ENCODE results near the gene ZNF579. TPM values are rescaled to one million over a fixed set of nuclear protein-coding genes. Genes with fewer than 3 reads are reported as not detected.
A peak's percentile ranks its signal among the peaks of the same experiment; 100 is the strongest.

Gene ZNF579
- polyA plus RNA-seq, 1 donor (not counting 4 experiments of a cell fraction or from before 2014, with no cell fraction given) = 1.5 TPM

GRCh38 chr19:55549500-55550320 lies 30.9 kb downstream of the ZNF579 start:
- peak overlapping the region; percentile 32 for H3K4me2 ChIP-seq (ENCODE audit: control insufficient read depth, extremely low read depth, insufficient read depth, low read depth, low read length)
- dilution Hi-C loops (cut with MboI; ENCODE audit: extremely low pct_ligation_motif_present, low sequenced_read_pairs) = no loop called here
- H3K9me3 ChIP-seq (ENCODE audit: control insufficient read depth, low read depth, low read length) = no peaks in the 10 kb centered on the region
- no peaks in the 10 kb centered on the region for H4K20me1 ChIP-seq (ENCODE audit: control insufficient read depth, extremely low read depth, insufficient read depth, low read length)
- TF ChIP-seq EZH2 (IDR thresholded peaks at IDR 0.05; ENCODE audit: low read length) = no peak
- TF ChIP-seq CTCF (optimal IDR thresholded peaks at IDR 0.05 in 1 of 3, IDR thresholded peaks at IDR 0.05 in 1 of 3, conservative IDR thresholded peaks at IDR 0.05 in 1 of 3; ENCODE audit: extremely low read depth in 1 of 3, insufficient read depth in 2 of 3, low read length in 3 of 3) = no peak
- H3K27me3 ChIP-seq (ENCODE audit: control insufficient read depth, extremely low read depth, insufficient read depth, low read length) = no peaks in the 10 kb centered on the region
- H2AFZ ChIP-seq (ENCODE audit: control insufficient read depth, low read length) = no peak overlapping the region
- H3K27ac ChIP-seq (ENCODE audit: control insufficient read depth, insufficient read depth, low read length) = no peak overlapping the region
- H3K79me2 ChIP-seq (ENCODE audit: control insufficient read depth, insufficient read depth, low read length) = no peaks in the 10 kb centered on the region
- no peaks in the 10 kb centered on the region for H3K9me1 ChIP-seq (ENCODE audit: control insufficient read depth, extremely low read depth, insufficient read depth, low read length)
- no peaks in the 10 kb centered on the region for H3K36me3 ChIP-seq (ENCODE audit: control insufficient read depth in 2 of 2, extremely low read depth in 1 of 2, insufficient read depth in 2 of 2, low read length in 2 of 2)
- H3K9ac ChIP-seq (ENCODE audit: control insufficient read depth, extremely low read depth, insufficient read depth, low read length) = no peak overlapping the region
- no peak for DNase-seq (ENCODE audit: low read depth, low spot score)
- peaks cover 3% of the 10 kb centered on the region for H3K4me1 ChIP-seq (ENCODE audit: control insufficient read depth, extremely low read depth, insufficient read depth, low read length)
- no peak overlapping the region for H3K4me3 ChIP-seq (ENCODE audit: control insufficient read depth in 2 of 3, extremely low read depth in 1 of 3, insufficient read depth in 2 of 3, low read depth in 1 of 3, low read length in 3 of 3)
- no peak for FAIRE-seq

GRCh38 chr19:55546822-55547614 lies 33.6 kb downstream of the ZNF579 start:
- H3K4me2 ChIP-seq (ENCODE audit: control insufficient read depth, extremely low read depth, insufficient read depth, low read depth, low read length) = no peak overlapping the region
- no peak overlapping the region for H3K9ac ChIP-seq (ENCODE audit: control insufficient read depth, extremely low read depth, insufficient read depth, low read length)
- no peaks in the 10 kb centered on the region for H3K79me2 ChIP-seq (ENCODE audit: control insufficient read depth, insufficient read depth, low read length)
- no peak overlapping the region for H3K4me3 ChIP-seq (ENCODE audit: control insufficient read depth in 2 of 3, extremely low read depth in 1 of 3, insufficient read depth in 2 of 3, low read depth in 1 of 3, low read length in 3 of 3)
- H3K9me1 ChIP-seq (ENCODE audit: control insufficient read depth, extremely low read depth, insufficient read depth, low read length) = no peaks in the 10 kb centered on the region
- DNase-seq (ENCODE audit: low read depth, low spot score) = no peak
- no peaks in the 10 kb centered on the region for H4K20me1 ChIP-seq (ENCODE audit: control insufficient read depth, extremely low read depth, insufficient read depth, low read length)
- FAIRE-seq = no peak
- TF ChIP-seq CTCF (optimal IDR thresholded peaks at IDR 0.05 in 1 of 3, IDR thresholded peaks at IDR 0.05 in 1 of 3, conservative IDR thresholded peaks at IDR 0.05 in 1 of 3; ENCODE audit: extremely low read depth in 1 of 3, insufficient read depth in 2 of 3, low read length in 3 of 3) (no peak), EZH2 (IDR thresholded peaks at IDR 0.05; ENCODE audit: low read length) (no peak)
- dilution Hi-C loops (cut with MboI; ENCODE audit: extremely low pct_ligation_motif_present, low sequenced_read_pairs) = no loop called here
- no peaks in the 10 kb centered on the region for H3K36me3 ChIP-seq (ENCODE audit: control insufficient read depth in 2 of 2, extremely low read depth in 1 of 2, insufficient read depth in 2 of 2, low read length in 2 of 2)
- H3K9me3 ChIP-seq (ENCODE audit: control insufficient read depth, low read depth, low read length) = no peaks in the 10 kb centered on the region
- H2AFZ ChIP-seq (ENCODE audit: control insufficient read depth, low read length) = no peak overlapping the region
- no peaks in the 10 kb centered on the region for H3K27me3 ChIP-seq (ENCODE audit: control insufficient read depth, extremely low read depth, insufficient read depth, low read length)
- no peak overlapping the region for H3K27ac ChIP-seq (ENCODE audit: control insufficient read depth, insufficient read depth, low read length)
- peaks cover 3% of the 10 kb centered on the region for H3K4me1 ChIP-seq (ENCODE audit: control insufficient read depth, extremely low read depth, insufficient read depth, low read length)
